ELF-1 (cell line): Measurements from ENCODE around the gene ANKRD17.

Source experiments
- DNase-seq: peaks from one replicate; pipeline ENCODE4 v3.0.0-alpha.2; 2016; ENCODE audit warnings: low read depth, low spot score

Gene ANKRD17

GRCh38 chr4:73055241-73055897 is 203.2 kb downstream of the ANKRD17 start:
- DNase-seq, result no peak

DNA sequence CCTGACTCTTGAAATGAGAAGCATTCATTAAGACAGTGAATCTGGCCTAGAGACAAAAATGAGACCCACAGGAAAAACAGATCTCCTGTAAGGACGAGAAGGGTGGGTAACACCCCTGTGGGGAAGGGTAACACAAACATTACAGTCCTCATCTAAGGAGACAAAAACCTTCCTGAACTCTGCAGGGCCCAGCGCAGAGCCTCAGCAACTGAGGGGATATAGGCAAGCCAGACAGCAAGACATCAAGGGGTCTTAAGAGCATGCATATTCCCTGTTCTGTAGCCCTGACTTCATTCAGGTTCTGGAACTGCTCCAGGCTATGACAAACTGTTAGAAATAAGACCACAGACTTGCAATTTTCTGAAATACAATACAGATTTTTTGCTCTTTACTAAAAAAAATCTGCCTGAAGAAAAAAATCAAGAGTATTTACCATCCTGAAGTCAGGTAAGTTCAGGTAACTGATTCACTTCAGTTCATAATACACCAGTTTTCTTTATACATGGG is 204.6 kb downstream of the ANKRD17 start:
- DNase-seq, result no peak

DNA sequence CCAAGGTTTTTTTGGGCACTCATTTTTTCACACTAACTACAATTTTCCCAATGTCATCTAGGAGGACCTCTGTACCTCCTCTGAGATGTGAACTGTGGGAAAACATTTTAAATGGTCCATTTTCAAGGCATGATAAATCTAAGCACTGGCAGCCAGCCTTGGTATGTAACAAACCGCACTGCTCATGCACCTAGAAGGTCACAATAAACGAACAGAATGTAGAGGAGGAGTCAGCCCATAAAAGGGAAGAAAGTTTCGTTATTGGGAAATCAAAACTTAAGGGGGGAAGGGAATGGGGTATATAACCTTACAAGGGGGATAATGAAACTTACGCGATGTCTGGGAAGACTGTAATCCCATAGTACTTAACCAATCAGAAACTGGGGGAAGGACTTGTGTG is 205.5 kb downstream of the ANKRD17 start:
- no peak for DNase-seq

GRCh38 chr4:73051625-73052024 is 207.0 kb downstream of the ANKRD17 start:
- DNase-seq, result no peak

GRCh38 chr4:73045879-73046278 is 212.7 kb downstream of the ANKRD17 start:
- no peak for DNase-seq

GRCh38 chr4:73037057-73037456 is 221.5 kb downstream of the ANKRD17 start:
- DNase-seq, result no peak

DNA sequence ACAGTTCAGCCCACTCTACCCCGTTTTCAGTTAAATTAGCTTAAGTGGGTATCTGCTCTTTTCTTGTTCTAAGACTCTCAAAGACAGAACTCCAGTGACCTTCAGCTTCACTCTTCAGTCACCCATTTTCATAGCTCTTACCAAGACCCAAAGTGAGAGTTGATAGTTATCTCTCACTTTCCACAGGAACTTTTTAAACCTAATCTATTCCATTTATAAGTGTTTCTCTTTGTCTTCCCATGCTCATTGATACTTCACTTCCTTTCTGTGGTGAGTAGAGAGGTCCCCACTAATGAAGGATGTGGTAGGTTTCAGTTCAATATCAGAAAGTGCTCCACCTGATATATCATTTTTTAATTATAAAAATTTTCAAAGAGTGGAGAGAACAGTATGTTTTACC is 222.5 kb downstream of the ANKRD17 start:
- no peak for DNase-seq

- DNase-seq, result no peak
Measured at GRCh38 chr4:73034896-73035295, 223.7 kb downstream of the ANKRD17 start.

DNA sequence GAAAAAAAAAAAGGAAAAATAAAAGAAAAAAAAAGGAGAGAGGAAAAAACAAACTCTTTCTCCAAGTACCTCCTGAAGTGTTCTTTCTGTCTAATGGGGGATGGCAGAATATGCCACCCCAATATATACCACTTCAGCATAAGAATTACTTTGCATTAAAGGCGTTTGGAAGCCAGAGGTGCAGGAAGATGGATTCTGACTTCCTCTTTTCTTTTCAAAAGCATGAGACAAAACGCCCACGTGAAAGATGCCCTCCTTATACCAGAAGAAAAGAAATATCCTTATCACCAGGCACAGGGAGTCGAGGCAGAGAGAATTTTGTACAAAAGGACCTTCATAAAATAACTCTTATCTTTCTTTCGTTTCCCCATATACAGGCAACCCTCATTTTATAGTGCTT is 230.0 kb downstream of the ANKRD17 start:
- no peak for DNase-seq
